T-cell (primary cell): ENCODE data around the gene PRKD1. TPM values are rescaled to one million over a fixed set of nuclear protein-coding genes. Genes with fewer than 3 reads are reported as not detected.

Experiments
- ATAC-seq, 4 experiments: fragments of 200-7000 bp in 3 of 4; fragments of 150-1000 bp in 1 of 4; cut with Tn5 transposase; replicated peaks in 1 of 4; 1 replicate in 3 of 4; 2 replicates in 1 of 4; pipeline ENCODE4 v1.10.0; 2021; ENCODE audit warnings: moderate library complexity in 3 of 4, mild to moderate bottlenecking in 2 of 4, moderate number of reproducible peaks in 1 of 4
- CTCF ChIA-PET, 2 donors: fragments of 300-600 bp; sonication (Branson Sonifier 250); formaldehyde crosslinking; loops; one replicate each; lab custom pipeline; 2022; ENCODE audit warnings: antibody characterized with exemption in 2 of 2; lab: Charles Lee
- POLR2A ChIA-PET, 2 donors: fragments of 300-600 bp; sonication (Branson Sonifier 250); formaldehyde crosslinking; loops; one replicate each; lab custom pipeline; 2022; ENCODE audit warnings: antibody characterized with exemption in 2 of 2; lab: Charles Lee
- DNase-seq, 35 experiments: peaks; one replicate each; pipeline versions ENCODE4 v3.0.0 to v3.0.0-alpha.2; 2013 to 2023
- H3K27ac ChIP-seq: one replicate; pipeline ENCODE4 v1.5.1; 2013; ENCODE audit warnings: low read length
- H3K27me3 ChIP-seq, 2 experiments: replicated peaks in 1 of 2; 1 replicate in 1 of 2; 2 replicates in 1 of 2; pipeline versions ENCODE4 v1.6.1 to v1.7.0; 2013; ENCODE audit warnings: low read length in 1 of 2, mixed read lengths in 1 of 2; ENCODE audit not compliant: control insufficient read depth in 2 of 2, insufficient read depth in 2 of 2; ENCODE audit errors: extremely low read depth in 1 of 2
- H3K36me3 ChIP-seq, 2 donors: 1 replicate in 1 of 2; 2 replicates in 1 of 2; pipeline versions ENCODE4 v1.6.1 to v1.7.0; 2013; ENCODE audit warnings: low read length in 1 of 2; ENCODE audit not compliant: control insufficient read depth in 2 of 2, insufficient read depth in 1 of 2; ENCODE audit errors: extremely low read depth in 1 of 2
- H3K4me1 ChIP-seq, 2 experiments: 1 replicate in 1 of 2; 2 replicates in 1 of 2; pipeline versions ENCODE4 v1.6.1 to v1.7.0; 2013; ENCODE audit warnings: low read length in 2 of 2, mixed read lengths in 1 of 2; ENCODE audit not compliant: insufficient read depth in 2 of 2, control insufficient read depth in 1 of 2; ENCODE audit errors: extremely low read depth in 1 of 2
- H3K4me3 ChIP-seq, 2 donors: 1 replicate in 1 of 2; 2 replicates in 1 of 2; pipeline versions ENCODE4 v1.5.1 to v1.7.0; 2013; ENCODE audit warnings: mild to moderate bottlenecking in 2 of 2, low read length in 1 of 2, moderate library complexity in 1 of 2; ENCODE audit not compliant: control insufficient read depth in 1 of 2; ENCODE audit errors: extremely low read depth in 1 of 2
- H3K9me3 ChIP-seq: 2 replicates; pipeline ENCODE4 v1.7.0; 2013
- H3K27ac Mint-ChIP-seq, 2 donors: one replicate each; pipeline ENCODE4 v1.8.0; 2020 to 2021; ENCODE audit warnings: mild to moderate bottlenecking in 2 of 2, mixed read lengths in 2 of 2
- H3K27me3 Mint-ChIP-seq, 2 donors: one replicate each; pipeline ENCODE4 v1.8.0; 2021 to 2022; ENCODE audit warnings: mixed read lengths in 2 of 2
- H3K36me3 Mint-ChIP-seq: one replicate; pipeline ENCODE4 v1.8.0; 2021; ENCODE audit warnings: mixed read lengths
- H3K4me1 Mint-ChIP-seq, 3 donors: one replicate each; pipeline ENCODE4 v1.8.0; 2020 to 2022; ENCODE audit warnings: mixed read lengths in 3 of 3, mild to moderate bottlenecking in 1 of 3
- H3K4me3 Mint-ChIP-seq, 3 donors: one replicate each; pipeline ENCODE4 v1.8.0; 2020 to 2022; ENCODE audit warnings: mild to moderate bottlenecking in 3 of 3, mixed read lengths in 3 of 3, moderate library complexity in 3 of 3
- H3K9me3 Mint-ChIP-seq, 3 donors: one replicate each; pipeline ENCODE4 v1.8.0; 2020 to 2022; ENCODE audit warnings: mixed read lengths in 3 of 3
- WGBS: methylation state at CpG from one replicate; pipeline ENCODE4 v1.1.5; 2013; ENCODE audit warnings: missing lambda C conversion rate; ENCODE audit not compliant: insufficient coverage; 5-methylcytosine and 5-hydroxymethylcytosine counted together
- total RNA-seq, 35 experiments: library from RNA in 6 of 35; stranded (reverse) in 6 of 35; fragments of 120-200 nt in 1 of 35; gene quantifications; one replicate each; pipeline versions ENCODE4 v1.2.1 to v1.2.4 and lab custom pipeline; 2013 to 2026

PRKD1 gene
- total RNA-seq, 5 donors from 2014 or later (not counting 1 experiment from before 2014, with no cell fraction given), result 0.28 to 0.43 TPM; not detected in 3

DNA sequence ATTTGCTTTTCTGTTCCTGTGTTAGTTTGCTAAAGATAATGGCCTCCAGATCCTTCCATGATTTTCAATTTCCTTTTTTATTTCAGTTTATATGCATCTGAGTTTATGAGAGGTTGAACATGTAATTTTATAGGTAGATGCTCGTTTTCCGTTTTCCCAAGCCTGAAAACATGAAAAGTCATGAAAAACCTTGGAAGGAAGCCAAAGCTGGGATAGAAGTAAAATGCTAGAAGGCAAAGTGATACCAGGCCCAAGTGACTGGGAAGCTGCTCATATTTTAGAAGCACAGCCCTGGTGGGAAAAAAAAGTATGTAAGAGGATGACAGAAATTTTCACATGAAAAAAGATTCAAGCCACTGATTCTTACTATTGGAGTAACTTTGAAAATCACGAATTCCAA, 290.8 kb downstream of the PRKD1 start:
- Histone ChIP-seq H3K36me3 (no peaks in the 10 kb centered on the region), H3K27me3 (no peaks in the 10 kb centered on the region), H3K27ac (no peak overlapping the region), H3K4me1 (no peaks in the 10 kb centered on the region), H3K4me3 (no peak overlapping the region), H3K9me3 (no peaks in the 10 kb centered on the region)
- Mint-ChIP-seq H3K36me3 (no peaks in the 10 kb centered on the region), H3K9me3 (peaks cover 0 to 10% (median 9%) of the 10 kb centered on the region in 3 donors), H3K4me1 (no peaks in the 10 kb centered on the region), H3K27ac (no peak overlapping the region), H3K4me3 (no peak overlapping the region), H3K27me3 (no peaks in the 10 kb centered on the region)
- POLR2A ChIA-PET, result no interaction called here
- 56% methylated on average over 2 of the region's 3 CpGs for WGBS
- CTCF ChIA-PET, result no interaction called here
- no peak for DNase-seq
- no peak for ATAC-seq

DNA sequence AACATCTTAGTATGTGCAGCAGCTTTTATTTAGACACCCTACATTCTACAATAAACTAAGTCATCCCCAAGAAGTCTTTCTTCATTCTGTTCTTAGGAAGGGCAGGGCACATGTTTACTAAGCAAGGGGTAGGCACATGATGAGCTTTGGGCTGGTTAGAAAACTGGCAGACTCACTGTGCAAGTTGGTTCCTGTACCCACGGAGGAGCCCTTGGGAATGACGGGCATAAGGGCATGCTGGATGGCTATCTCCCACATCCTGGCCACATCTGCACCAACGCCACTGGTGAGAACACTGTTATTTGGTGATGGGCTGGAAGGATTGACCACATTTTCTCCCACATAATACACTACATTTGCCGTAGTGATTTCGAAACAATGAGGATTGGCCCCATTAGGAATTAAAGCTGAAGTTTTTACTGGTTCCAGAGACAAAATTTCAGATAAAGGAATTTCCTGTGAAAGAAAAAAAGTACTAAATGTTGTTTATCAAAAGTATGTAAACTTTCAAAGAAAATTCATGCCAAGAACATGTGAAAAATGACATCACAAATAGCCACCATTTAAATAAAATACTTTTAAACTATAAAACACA, 297.0 kb downstream of the PRKD1 start:
- no peaks in the 10 kb centered on the region for H3K27me3 ChIP-seq
- no CpG with 5 or more reads among the region's 5 CpGs for WGBS
- H3K4me1 Mint-ChIP-seq, result no peaks in the 10 kb centered on the region
- peaks cover 0 to 7% (median 5%) of the 10 kb centered on the region in 3 donors for H3K9me3 Mint-ChIP-seq
- H3K4me3 Mint-ChIP-seq, result no peak overlapping the region
- CTCF ChIA-PET, result no interaction called here
- no peaks in the 10 kb centered on the region for H3K4me1 ChIP-seq
- no peaks in the 10 kb centered on the region for H3K36me3 Mint-ChIP-seq
- H3K27me3 Mint-ChIP-seq, result no peaks in the 10 kb centered on the region
- no peak overlapping the region for H3K27ac Mint-ChIP-seq
- no peaks in the 10 kb centered on the region for H3K9me3 ChIP-seq
- no peak overlapping the region for H3K4me3 ChIP-seq
- H3K36me3 ChIP-seq, result no peaks in the 10 kb centered on the region
- DNase-seq, result no peak
- POLR2A ChIA-PET, result interaction anchor here in 1 of 2 donors (0.6 kb wide), 1 partner anchor 42 kb away, joined by 3 read pairs; no protein-coding TSS in a partner anchor
- no peak for ATAC-seq
- H3K27ac ChIP-seq, result no peak overlapping the region

DNA sequence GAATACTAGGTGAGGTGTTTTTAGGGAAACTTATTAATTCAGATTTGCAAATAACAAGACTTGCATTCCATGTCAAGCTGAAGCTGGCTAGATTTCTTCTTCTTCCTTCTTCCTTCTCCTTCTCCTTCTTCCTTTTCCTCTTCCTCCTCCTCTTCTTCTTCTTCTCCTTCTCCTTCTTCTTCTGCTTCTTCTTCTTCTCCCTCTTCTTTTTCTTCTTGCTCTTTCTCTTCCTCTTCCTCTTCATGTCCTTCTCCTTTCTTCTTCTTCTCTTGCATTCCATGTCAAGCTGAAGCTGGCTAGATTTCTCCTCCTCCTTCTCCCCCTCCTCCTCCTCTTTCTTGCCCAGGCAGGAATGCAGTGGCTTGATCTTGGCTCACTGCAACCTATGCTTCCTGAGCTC, 297.8 kb downstream of the PRKD1 start:
- Mint-ChIP-seq H3K4me3 (no peak overlapping the region), H3K27ac (no peak overlapping the region), H3K9me3 (peaks cover 5 to 13% (median 5%) of the 10 kb centered on the region in 3 donors), H3K27me3 (no peaks in the 10 kb centered on the region), H3K36me3 (no peaks in the 10 kb centered on the region), H3K4me1 (no peaks in the 10 kb centered on the region)
- H3K36me3 ChIP-seq, result no peaks in the 10 kb centered on the region
- ChIA-PET POLR2A (interaction anchor here in 1 of 2 donors (0.6 kb wide), 1 partner anchor 42 kb away, joined by 3 read pairs; no protein-coding TSS in a partner anchor), CTCF (no interaction called here)
- no peaks in the 10 kb centered on the region for H3K9me3 ChIP-seq
- H3K27me3 ChIP-seq, result no peaks in the 10 kb centered on the region
- no peak for ATAC-seq
- no peak for DNase-seq
- no peaks in the 10 kb centered on the region for H3K4me1 ChIP-seq
- no peak overlapping the region for H3K4me3 ChIP-seq
- H3K27ac ChIP-seq, result no peak overlapping the region

DNA sequence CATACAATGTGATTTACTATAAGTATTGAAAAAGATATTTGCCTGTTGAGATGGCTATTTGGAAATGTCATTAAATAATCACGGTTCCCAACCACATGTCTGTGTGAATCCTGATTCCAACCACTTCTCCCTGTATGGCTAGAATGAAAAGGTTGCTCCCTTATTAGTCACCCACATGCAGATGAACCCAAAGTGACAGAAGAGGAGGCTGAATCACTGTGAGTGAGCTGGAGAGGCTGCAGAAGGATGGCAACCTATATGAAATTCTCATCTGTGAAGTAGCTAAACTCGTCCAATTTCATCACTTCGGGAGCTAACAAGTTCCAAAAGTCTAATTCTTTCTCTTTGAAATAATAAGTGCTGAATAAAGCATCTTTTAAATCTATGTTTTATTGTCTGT, 300.5 kb downstream of the PRKD1 start:
- Mint-ChIP-seq H3K4me3 (no peak overlapping the region), H3K9me3 (peaks cover 5 to 11% (median 11%) of the 10 kb centered on the region in 3 donors), H3K27me3 (no peaks in the 10 kb centered on the region), H3K27ac (no peak overlapping the region), H3K4me1 (no peaks in the 10 kb centered on the region), H3K36me3 (no peaks in the 10 kb centered on the region)
- ATAC-seq, result no peak
- WGBS, result no CpG with 5 or more reads among the region's 3 CpGs
- no peaks in the 10 kb centered on the region for H3K27me3 ChIP-seq
- no peak overlapping the region for H3K27ac ChIP-seq
- no peaks in the 10 kb centered on the region for H3K36me3 ChIP-seq
- no peak overlapping the region for H3K4me3 ChIP-seq
- ChIA-PET CTCF (no interaction called here), POLR2A (no interaction called here)
- no peaks in the 10 kb centered on the region for H3K4me1 ChIP-seq
- H3K9me3 ChIP-seq, result no peaks in the 10 kb centered on the region
- DNase-seq, result no peak

DNA sequence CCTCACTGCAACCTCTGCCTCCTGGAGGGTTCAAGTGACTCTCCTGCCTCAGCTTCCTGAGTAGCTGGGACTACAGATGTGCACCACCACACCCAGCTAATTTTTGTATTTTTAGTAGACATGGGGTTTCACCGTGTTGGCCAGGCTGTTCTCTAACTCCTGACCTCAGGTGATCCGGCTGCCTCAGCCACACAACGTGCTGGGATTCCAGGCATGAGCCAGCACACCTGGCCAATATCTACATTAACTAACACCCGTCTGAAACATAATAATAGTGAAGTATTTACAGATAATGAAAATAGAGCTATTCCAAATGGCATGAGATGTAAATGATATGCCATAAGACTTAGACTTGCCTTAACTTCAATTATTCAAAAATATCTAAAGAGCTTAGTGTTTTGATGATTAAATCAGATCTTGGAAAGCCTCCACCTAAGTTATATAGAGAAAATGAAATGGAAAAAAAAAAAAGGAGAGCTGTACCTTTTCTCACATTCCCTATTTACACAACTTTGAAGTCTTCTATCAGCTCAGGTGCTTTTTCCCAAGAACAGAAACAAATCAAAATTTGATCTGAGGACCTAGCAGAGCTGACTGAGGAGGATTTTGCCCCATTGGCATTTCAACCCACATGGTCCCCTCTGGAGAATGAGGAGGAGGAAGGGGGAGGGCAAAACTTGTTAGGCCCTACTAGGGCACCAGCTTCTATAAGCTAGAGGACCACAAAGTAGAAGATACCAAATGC, 309.2 kb downstream of the PRKD1 start:
- Mint-ChIP-seq H3K27ac (no peak overlapping the region), H3K9me3 (peaks cover 21 to 30% (median 22%) of the 10 kb centered on the region in 3 donors), H3K27me3 (no peaks in the 10 kb centered on the region), H3K4me3 (no peak overlapping the region), H3K4me1 (no peaks in the 10 kb centered on the region), H3K36me3 (no peaks in the 10 kb centered on the region)
- ChIA-PET CTCF (no interaction called here), POLR2A (no interaction called here)
- H3K27me3 ChIP-seq, result no peaks in the 10 kb centered on the region
- H3K4me3 ChIP-seq, result no peak overlapping the region
- no peaks in the 10 kb centered on the region for H3K36me3 ChIP-seq
- DNase-seq (no peak), ATAC-seq (no peak)
- no CpG with 5 or more reads among the region's 4 CpGs for WGBS
- H3K4me1 ChIP-seq, result no peaks in the 10 kb centered on the region
- no peaks in the 10 kb centered on the region for H3K9me3 ChIP-seq
- H3K27ac ChIP-seq, result no peak overlapping the region

DNA sequence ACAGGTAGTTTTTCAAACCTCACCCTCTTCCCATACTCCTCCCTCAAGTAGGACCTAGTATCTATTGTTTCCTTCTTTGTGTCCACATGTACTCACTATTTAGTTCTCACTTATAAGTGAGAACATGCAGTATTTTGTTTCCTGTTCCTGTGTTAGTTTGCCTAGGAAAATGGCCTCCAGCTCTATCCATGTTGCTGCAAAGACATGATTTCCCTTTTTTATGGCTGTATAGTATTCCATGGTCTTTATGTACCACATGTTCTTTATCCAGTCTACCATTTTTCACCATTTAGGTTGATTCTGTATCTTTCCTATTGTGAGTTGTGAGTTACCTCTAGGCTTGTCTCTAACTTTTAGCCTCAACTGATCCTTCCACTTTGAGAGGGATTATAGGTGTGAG, 310.7 kb downstream of the PRKD1 start:
- DNase-seq, result no peak
- Histone ChIP-seq H3K27ac (no peak overlapping the region), H3K27me3 (no peaks in the 10 kb centered on the region), H3K4me1 (no peaks in the 10 kb centered on the region), H3K9me3 (no peaks in the 10 kb centered on the region), H3K4me3 (no peak overlapping the region), H3K36me3 (no peaks in the 10 kb centered on the region)
- no peaks in the 10 kb centered on the region for H3K36me3 Mint-ChIP-seq
- H3K4me1 Mint-ChIP-seq, result no peaks in the 10 kb centered on the region
- CTCF ChIA-PET, result no interaction called here
- no peak overlapping the region for H3K4me3 Mint-ChIP-seq
- POLR2A ChIA-PET, result no interaction called here
- peaks cover 18 to 33% (median 18%) of the 10 kb centered on the region in 3 donors for H3K9me3 Mint-ChIP-seq
- ATAC-seq, result no peak
- no peaks in the 10 kb centered on the region for H3K27me3 Mint-ChIP-seq
- H3K27ac Mint-ChIP-seq, result no peak overlapping the region
